ENCODE results near the gene STPG3. TPM values are rescaled to one million over a fixed set of nuclear protein-coding genes. Genes with fewer than 3 reads are reported as not detected.

The STPG3 gene
- total and polyA plus RNA-seq, 2 of the 13 experiments (the other 11 are each of a cell fraction or from before 2014, with no cell fraction given), result not detected

DNA sequence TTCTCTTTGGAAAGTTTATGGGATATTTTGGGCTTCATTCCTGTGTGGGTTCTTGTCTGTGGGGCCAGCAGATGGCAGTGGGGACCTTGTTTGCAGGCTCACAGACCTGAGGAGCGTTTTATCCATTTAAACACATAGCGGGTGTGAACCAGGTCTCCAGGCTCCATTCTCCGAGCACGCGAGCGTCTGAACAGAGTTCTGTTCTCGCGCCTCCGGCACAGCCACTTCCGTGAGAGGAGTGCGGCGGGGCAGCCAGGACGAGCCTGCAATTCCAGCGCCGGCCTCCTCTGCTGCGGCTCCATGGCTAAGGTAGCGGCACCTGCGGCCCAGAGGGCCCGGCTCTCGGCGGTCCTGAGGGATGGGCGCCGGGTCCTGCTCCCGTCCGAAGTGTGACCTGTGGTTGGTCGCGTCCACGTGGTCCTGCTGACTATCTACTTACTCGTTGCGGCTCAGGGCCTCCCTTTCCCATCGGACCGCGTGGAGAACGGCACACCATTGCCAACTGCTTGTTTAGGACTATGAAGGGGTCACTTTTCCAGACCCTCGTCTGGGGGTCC, 43.7 kb downstream of the STPG3 start (continued):
- TF ChIP-seq ZNF530 (CRISPR knock-in tag; IDR thresholded peaks at IDR 0.05; ENCODE audit: low read depth) (no peak), ZKSCAN1 (IDR thresholded peaks at IDR 0.05; ENCODE audit: low read length) (no peak), ZNF709 (CRISPR knock-in tag; IDR thresholded peaks at IDR 0.05) (no peak), ZNF431 (CRISPR knock-in tag; IDR thresholded peaks at IDR 0.05; ENCODE audit: borderline replicate concordance, low read depth) (no peak), ZNF749 (CRISPR knock-in tag; IDR thresholded peaks at IDR 0.05; ENCODE audit: borderline replicate concordance) (no peak), ZNF34 (CRISPR knock-in tag; IDR thresholded peaks at IDR 0.05; ENCODE audit: borderline replicate concordance) (0 out of 2 replicates have a peak, but pooled peaks have one; percentile 53), FOXM1 (CRISPR knock-in tag; IDR thresholded peaks at IDR 0.05) (no peak), ZNF205 (CRISPR knock-in tag; IDR thresholded peaks at IDR 0.05) (no peak), TOPORS (CRISPR knock-in tag; IDR thresholded peaks at IDR 0.05) (no peak), KDM6A (CRISPR knock-in tag; IDR thresholded peaks at IDR 0.05; ENCODE audit: low read depth) (no peak), ZNF496 (CRISPR knock-in tag; IDR thresholded peaks at IDR 0.05; ENCODE audit: insufficient replicate concordance) (no peak), ZFY (CRISPR knock-in tag; IDR thresholded peaks at IDR 0.05) (peak; percentile 12; the same call in 1 of the 2 replicates), MEIS2 (CRISPR knock-in tag; IDR thresholded peaks at IDR 0.05) (no peak), ZNF484 (CRISPR knock-in tag; IDR thresholded peaks at IDR 0.05; ENCODE audit: borderline replicate concordance, low read depth) (no peak), ZNF766 (CRISPR knock-in tag; IDR thresholded peaks at IDR 0.05; ENCODE audit: borderline replicate concordance) (no peak), NR2F2 (IDR thresholded peaks at IDR 0.05; ENCODE audit: borderline replicate concordance, low read depth) (no peak), ZNF354B (CRISPR knock-in tag; IDR thresholded peaks at IDR 0.05) (no peak), ZNF775 (CRISPR knock-in tag; IDR thresholded peaks at IDR 0.05; ENCODE audit: borderline replicate concordance) (no peak), ZNF720 (CRISPR knock-in tag; IDR thresholded peaks at IDR 0.05) (no peak), ZNF75D (CRISPR knock-in tag; IDR thresholded peaks at IDR 0.05; ENCODE audit: borderline replicate concordance) (no peak), ZFP62 (CRISPR knock-in tag; IDR thresholded peaks at IDR 0.05) (no peak), KLF15 (CRISPR knock-in tag; IDR thresholded peaks at IDR 0.05; ENCODE audit: borderline replicate concordance) (0 out of 2 replicates have a peak, but pooled peaks have one; percentile 14)
- TF ChIP-seq, protein P1, sequence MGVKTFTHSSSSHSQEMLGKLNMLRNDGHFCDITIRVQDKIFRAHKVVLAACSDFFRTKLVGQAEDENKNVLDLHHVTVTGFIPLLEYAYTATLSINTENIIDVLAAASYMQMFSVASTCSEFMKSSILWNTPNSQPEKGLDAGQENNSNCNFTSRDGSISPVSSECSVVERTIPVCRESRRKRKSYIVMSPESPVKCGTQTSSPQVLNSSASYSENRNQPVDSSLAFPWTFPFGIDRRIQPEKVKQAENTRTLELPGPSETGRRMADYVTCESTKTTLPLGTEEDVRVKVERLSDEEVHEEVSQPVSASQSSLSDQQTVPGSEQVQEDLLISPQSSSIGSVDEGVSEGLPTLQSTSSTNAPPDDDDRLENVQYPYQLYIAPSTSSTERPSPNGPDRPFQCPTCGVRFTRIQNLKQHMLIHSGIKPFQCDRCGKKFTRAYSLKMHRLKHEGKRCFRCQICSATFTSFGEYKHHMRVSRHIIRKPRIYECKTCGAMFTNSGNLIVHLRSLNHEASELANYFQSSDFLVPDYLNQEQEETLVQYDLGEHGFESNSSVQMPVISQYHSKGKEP (CRISPR knock-in tag; IDR thresholded peaks at IDR 0.05), result no peak
- TF ChIP-seq, protein P2, sequence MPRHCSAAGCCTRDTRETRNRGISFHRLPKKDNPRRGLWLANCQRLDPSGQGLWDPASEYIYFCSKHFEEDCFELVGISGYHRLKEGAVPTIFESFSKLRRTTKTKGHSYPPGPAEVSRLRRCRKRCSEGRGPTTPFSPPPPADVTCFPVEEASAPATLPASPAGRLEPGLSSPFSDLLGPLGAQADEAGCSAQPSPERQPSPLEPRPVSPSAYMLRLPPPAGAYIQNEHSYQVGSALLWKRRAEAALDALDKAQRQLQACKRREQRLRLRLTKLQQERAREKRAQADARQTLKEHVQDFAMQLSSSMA (CRISPR knock-in tag; IDR thresholded peaks at IDR 0.05), result no peak
- TF ChIP-seq, protein P3, sequence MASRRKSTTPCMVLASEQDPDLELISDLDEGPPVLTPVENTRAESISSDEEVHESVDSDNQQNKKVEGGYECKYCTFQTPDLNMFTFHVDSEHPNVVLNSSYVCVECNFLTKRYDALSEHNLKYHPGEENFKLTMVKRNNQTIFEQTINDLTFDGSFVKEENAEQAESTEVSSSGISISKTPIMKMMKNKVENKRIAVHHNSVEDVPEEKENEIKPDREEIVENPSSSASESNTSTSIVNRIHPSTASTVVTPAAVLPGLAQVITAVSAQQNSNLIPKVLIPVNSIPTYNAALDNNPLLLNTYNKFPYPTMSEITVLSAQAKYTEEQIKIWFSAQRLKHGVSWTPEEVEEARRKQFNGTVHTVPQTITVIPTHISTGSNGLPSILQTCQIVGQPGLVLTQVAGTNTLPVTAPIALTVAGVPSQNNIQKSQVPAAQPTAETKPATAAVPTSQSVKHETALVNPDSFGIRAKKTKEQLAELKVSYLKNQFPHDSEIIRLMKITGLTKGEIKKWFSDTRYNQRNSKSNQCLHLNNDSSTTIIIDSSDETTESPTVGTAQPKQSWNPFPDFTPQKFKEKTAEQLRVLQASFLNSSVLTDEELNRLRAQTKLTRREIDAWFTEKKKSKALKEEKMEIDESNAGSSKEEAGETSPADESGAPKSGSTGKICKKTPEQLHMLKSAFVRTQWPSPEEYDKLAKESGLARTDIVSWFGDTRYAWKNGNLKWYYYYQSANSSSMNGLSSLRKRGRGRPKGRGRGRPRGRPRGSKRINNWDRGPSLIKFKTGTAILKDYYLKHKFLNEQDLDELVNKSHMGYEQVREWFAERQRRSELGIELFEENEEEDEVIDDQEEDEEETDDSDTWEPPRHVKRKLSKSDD (CRISPR knock-in tag; IDR thresholded peaks at IDR 0.05; ENCODE audit: low read depth), result no peak
- TF ChIP-seq, protein P4, sequence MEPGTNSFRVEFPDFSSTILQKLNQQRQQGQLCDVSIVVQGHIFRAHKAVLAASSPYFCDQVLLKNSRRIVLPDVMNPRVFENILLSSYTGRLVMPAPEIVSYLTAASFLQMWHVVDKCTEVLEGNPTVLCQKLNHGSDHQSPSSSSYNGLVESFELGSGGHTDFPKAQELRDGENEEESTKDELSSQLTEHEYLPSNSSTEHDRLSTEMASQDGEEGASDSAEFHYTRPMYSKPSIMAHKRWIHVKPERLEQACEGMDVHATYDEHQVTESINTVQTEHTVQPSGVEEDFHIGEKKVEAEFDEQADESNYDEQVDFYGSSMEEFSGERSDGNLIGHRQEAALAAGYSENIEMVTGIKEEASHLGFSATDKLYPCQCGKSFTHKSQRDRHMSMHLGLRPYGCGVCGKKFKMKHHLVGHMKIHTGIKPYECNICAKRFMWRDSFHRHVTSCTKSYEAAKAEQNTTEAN (CRISPR knock-in tag; conservative IDR thresholded peaks at IDR 0.05), result no peak

Measured in HepG2 (cell line).